Mucosa of rectum (tissue), 2 donors: ENCODE data around the gene OMA1.

Experiments used
- H3K27ac ChIP-seq, 2 donors: one replicate each; pipeline ENCODE4 v1.7.0; 2013; ENCODE audit warnings: inconsistent platforms in 2 of 2, low read depth in 2 of 2, low read length in 2 of 2
- H3K27me3 ChIP-seq, 2 donors: one replicate each; pipeline ENCODE4 v1.7.0; 2013; ENCODE audit warnings: low read length in 2 of 2; ENCODE audit not compliant: control insufficient read depth in 2 of 2, insufficient read depth in 2 of 2
- H3K36me3 ChIP-seq, 2 donors: one replicate each; pipeline ENCODE4 v1.7.0; 2013; ENCODE audit warnings: low read length in 2 of 2; ENCODE audit not compliant: control insufficient read depth in 2 of 2, insufficient read depth in 2 of 2
- H3K4me1 ChIP-seq, 2 donors: one replicate each; pipeline ENCODE4 v1.7.0; 2013; ENCODE audit warnings: low read length in 2 of 2, mild to moderate bottlenecking in 1 of 2; ENCODE audit not compliant: control insufficient read depth in 2 of 2, insufficient read depth in 2 of 2
- H3K4me3 ChIP-seq, 2 donors: one replicate each; pipeline ENCODE4 v1.7.0; 2013; ENCODE audit warnings: low read length in 2 of 2
- H3K9ac ChIP-seq, 2 donors: one replicate each; pipeline ENCODE4 v1.7.0; 2013; ENCODE audit warnings: low read length in 2 of 2, low read depth in 1 of 2, mild to moderate bottlenecking in 1 of 2
- H3K9me3 ChIP-seq, 2 donors: one replicate each; pipeline ENCODE4 v1.7.0; 2013; ENCODE audit warnings: low read length in 2 of 2; ENCODE audit not compliant: control insufficient read depth in 2 of 2
- donor health status: healthy.
- donor health status: Normal muscosa, but diverticular disease.

OMA1 gene

GRCh38 chr1:58436615-58437297 is 109.8 kb downstream of the OMA1 start:
- Histone ChIP-seq H3K27ac (no peak overlapping the region), H3K4me1 (no peaks in the 10 kb centered on the region), H3K4me3 (no peak overlapping the region), H3K9me3 (no peaks in the 10 kb centered on the region), H3K36me3 (no peaks in the 10 kb centered on the region), H3K27me3 (no peaks in the 10 kb centered on the region), H3K9ac (no peak overlapping the region)

DNA sequence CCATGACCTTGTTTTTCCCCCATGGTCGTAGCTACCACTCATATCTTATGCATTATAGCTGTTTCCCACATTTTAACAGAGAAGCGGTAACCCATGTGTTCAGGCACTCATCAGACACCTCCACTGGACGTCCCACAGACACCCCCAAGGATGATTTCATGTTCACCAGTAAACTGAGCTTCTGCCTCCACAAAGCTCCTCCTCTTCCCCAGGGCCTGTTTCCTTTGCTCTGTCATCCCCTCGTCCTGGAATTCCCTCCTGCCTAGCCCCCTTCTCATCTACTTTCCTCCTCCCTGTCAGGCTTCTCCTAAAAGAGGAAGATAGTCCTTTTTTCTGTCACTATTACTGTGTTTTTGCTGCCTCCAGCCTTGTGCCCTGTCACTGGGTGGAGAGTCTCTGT is 111.2 kb downstream of the OMA1 start:
- H3K4me1 ChIP-seq = no peaks in the 10 kb centered on the region
- no peaks in the 10 kb centered on the region for H3K27me3 ChIP-seq
- no peak overlapping the region for H3K9ac ChIP-seq
- H3K36me3 ChIP-seq = no peaks in the 10 kb centered on the region
- H3K9me3 ChIP-seq = no peaks in the 10 kb centered on the region
- no peak overlapping the region for H3K4me3 ChIP-seq
- no peak overlapping the region for H3K27ac ChIP-seq

- Histone ChIP-seq H3K9me3 (no peaks in the 10 kb centered on the region), H3K9ac (no peak overlapping the region), H3K27me3 (no peaks in the 10 kb centered on the region), H3K4me1 (no peaks in the 10 kb centered on the region), H3K36me3 (no peaks in the 10 kb centered on the region), H3K4me3 (no peak overlapping the region), H3K27ac (no peak overlapping the region)
Measured at GRCh38 chr1:58434607-58435006, 111.9 kb downstream of the OMA1 start.

- Histone ChIP-seq H3K4me3 (no peak overlapping the region), H3K27ac (no peak overlapping the region), H3K4me1 (no peaks in the 10 kb centered on the region), H3K36me3 (no peaks in the 10 kb centered on the region), H3K9me3 (no peaks in the 10 kb centered on the region), H3K9ac (no peak overlapping the region), H3K27me3 (no peaks in the 10 kb centered on the region)
Measured at GRCh38 chr1:58434181-58434580, 112.3 kb downstream of the OMA1 start.

- H3K27me3 ChIP-seq = no peaks in the 10 kb centered on the region
- no peak overlapping the region for H3K9ac ChIP-seq
- H3K9me3 ChIP-seq = no peaks in the 10 kb centered on the region
- no peak overlapping the region for H3K27ac ChIP-seq
- H3K36me3 ChIP-seq = no peaks in the 10 kb centered on the region
- no peaks in the 10 kb centered on the region for H3K4me1 ChIP-seq
- no peak overlapping the region for H3K4me3 ChIP-seq
Measured at GRCh38 chr1:58432851-58433668, 113.5 kb downstream of the OMA1 start.

DNA sequence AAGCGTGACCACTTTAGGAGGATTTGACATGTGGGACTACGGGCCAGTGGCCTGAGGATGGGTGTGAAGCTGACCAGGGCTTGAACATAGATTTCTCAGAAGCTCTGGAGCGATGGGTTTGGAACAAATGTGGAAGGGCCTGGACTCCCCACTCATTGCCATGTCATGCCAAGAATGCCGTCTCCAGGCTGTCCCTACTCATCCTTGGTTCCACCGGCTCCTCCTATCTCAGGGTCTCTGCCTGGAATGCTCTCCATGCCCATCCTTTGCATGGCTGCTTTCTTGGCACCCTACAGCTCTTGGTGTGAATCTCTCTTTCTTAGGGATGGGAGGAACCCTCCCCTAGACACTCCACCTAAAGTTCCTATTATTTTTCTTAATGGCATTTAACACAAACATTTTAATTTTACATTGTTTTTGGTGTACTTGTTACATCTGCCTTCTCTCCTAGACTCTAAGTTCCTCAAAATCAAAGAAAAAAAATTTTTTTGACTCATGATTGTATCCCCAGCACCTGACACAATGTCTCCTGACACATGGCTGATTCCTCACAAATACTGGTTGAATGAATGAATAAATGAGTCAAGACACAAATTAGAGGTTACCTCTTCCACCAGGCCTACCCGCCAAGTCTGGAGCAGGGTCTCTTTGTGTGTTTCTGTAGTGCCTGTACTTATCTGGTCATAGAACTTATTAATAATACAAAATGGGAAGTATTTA is 114.5 kb downstream of the OMA1 start:
- H3K4me3 ChIP-seq = no peak overlapping the region
- no peaks in the 10 kb centered on the region for H3K27me3 ChIP-seq
- H3K4me1 ChIP-seq = no peaks in the 10 kb centered on the region
- H3K9me3 ChIP-seq = no peaks in the 10 kb centered on the region
- no peak overlapping the region for H3K9ac ChIP-seq
- H3K27ac ChIP-seq = no peak overlapping the region
- no peaks in the 10 kb centered on the region for H3K36me3 ChIP-seq
